ENCODE measurements around the gene KCNQ1.

- TF ChIP-seq CTCF (IDR thresholded peaks at IDR 0.05; ENCODE audit: extremely low read depth in 1 of 2, insufficient read depth in 1 of 2, low read depth in 1 of 2, low read length in 2 of 2) (no peak), POLR2A (IDR thresholded peaks at IDR 0.05; ENCODE audit: low read depth, low read length) (no peak), JUN (IDR thresholded peaks at IDR 0.05; ENCODE audit: borderline replicate concordance, insufficient read depth, insufficient read length, low read depth) (no peak), EZH2 (IDR thresholded peaks at IDR 0.05; ENCODE audit: borderline replicate concordance, low read depth, low read length, severe bottlenecking) (no peak), MAX (IDR thresholded peaks at IDR 0.05; ENCODE audit: insufficient read depth, insufficient read length) (no peak), MYC (IDR thresholded peaks at IDR 0.05; ENCODE audit: low read depth, low read length) (no peak), GATA2 (IDR thresholded peaks at IDR 0.05; ENCODE audit: insufficient read depth, insufficient read length, low read depth, low read length) (no peak), POLR2AphosphoS5 (IDR thresholded peaks at IDR 0.05; ENCODE audit: insufficient read depth, low read depth, low read length) (no peak), FOS (IDR thresholded peaks at IDR 0.05; ENCODE audit: borderline replicate concordance, insufficient read depth, low read length) (no peak)
Observed at GRCh38 chr11:2433106-2433925, 11.5 kb upstream of the KCNQ1 start.
